Stomach smooth muscle (tissue), 2 donors: ENCODE measurements around the gene ZBTB8OS.
A peak's percentile ranks its signal among the peaks of the same experiment; 100 is the strongest.
"Not testable (repeated sequence)": the region's sequence is repeated elsewhere in the genome, so short reads cannot be mapped to it uniquely, and the experiment has no call there.

Experiments used
- H3K27ac ChIP-seq: one replicate; pipeline ENCODE4 v1.7.0; 2013; ENCODE audit warnings: mild to moderate bottlenecking, low read length, inconsistent platforms
- H3K27me3 ChIP-seq, 2 donors: one replicate each; pipeline ENCODE4 v1.7.0; 2013; ENCODE audit warnings: low read length in 2 of 2; ENCODE audit not compliant: insufficient read depth in 2 of 2, control insufficient read depth in 1 of 2
- H3K36me3 ChIP-seq, 2 donors: one replicate each; pipeline ENCODE4 v1.7.0; 2013; ENCODE audit warnings: low read length in 2 of 2; ENCODE audit not compliant: control insufficient read depth in 2 of 2, insufficient read depth in 2 of 2
- H3K4me1 ChIP-seq: one replicate; pipeline ENCODE4 v1.7.0; 2013; ENCODE audit warnings: low read length; ENCODE audit not compliant: control insufficient read depth, insufficient read depth
- H3K4me3 ChIP-seq, 2 donors: one replicate each; pipeline ENCODE4 v1.7.0; 2013; ENCODE audit warnings: low read length in 2 of 2
- H3K9ac ChIP-seq, 2 donors: one replicate each; pipeline ENCODE4 v1.7.0; 2013; ENCODE audit warnings: low read length in 2 of 2, mild to moderate bottlenecking in 1 of 2
- H3K9me3 ChIP-seq, 2 donors: one replicate each; pipeline ENCODE4 v1.7.0; 2013; ENCODE audit warnings: low read length in 2 of 2; ENCODE audit not compliant: control insufficient read depth in 2 of 2
- donor health status: healthy.
- donor health status: Pancreatic carcinoma.

ZBTB8OS gene

GRCh38 chr1:32650752-32651460, 556 bp upstream of the ZBTB8OS start, which contains the start of gene RBBP4:
RBBP4 (plus strand) TSS chr1:32651208; CDS start chr1:32651307, 99 bp downstream.
- Histone ChIP-seq H3K9ac (peak within 1 kb of the TSS; percentile 97 to 98), H3K9me3 (no peaks in the 10 kb centered on the region), H3K27me3 (no peaks in the 10 kb centered on the region), H3K4me1 (peaks cover 35% of the 10 kb centered on the region), H3K4me3 (peak within 1 kb of the TSS; percentile 94 to 98), H3K36me3 (peaks cover 6 to 8% of the 10 kb centered on the region in 2 donors), H3K27ac (peak within 1 kb of the TSS; percentile 100)

- Histone ChIP-seq H3K9me3 (no peaks in the 10 kb centered on the region), H3K4me1 (peaks cover 21% of the 10 kb centered on the region), H3K36me3 (no peaks in the 10 kb centered on the region), H3K27ac (no peak overlapping the region), H3K4me3 (no peak overlapping the region), H3K27me3 (no peaks in the 10 kb centered on the region), H3K9ac (no peak overlapping the region)
Measured at GRCh38 chr1:32647308-32648134, 2.8 kb downstream of the ZBTB8OS start.

DNA sequence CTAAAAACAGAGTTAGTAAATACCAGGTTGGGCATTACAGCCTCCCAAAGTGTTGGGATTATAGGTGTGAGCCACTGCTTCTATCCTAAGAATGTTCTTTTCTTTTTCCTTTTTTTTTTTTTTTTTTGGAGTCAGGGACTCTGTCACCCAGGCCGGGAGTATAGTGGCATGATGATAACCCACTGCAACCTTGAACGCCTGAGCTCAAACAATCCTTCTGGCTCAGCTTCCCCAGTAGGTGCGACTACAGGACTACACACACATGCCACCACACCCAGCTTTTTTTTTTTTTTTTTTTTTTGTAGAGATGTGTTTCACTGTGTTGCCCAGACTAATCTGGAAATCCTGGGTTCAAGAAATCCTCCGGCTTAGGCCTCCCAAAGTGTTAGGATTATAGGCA, 5.9 kb downstream of the ZBTB8OS start:
- Histone ChIP-seq H3K4me3 (no peak overlapping the region), H3K9me3 (no peaks in the 10 kb centered on the region), H3K27me3 (no peaks in the 10 kb centered on the region), H3K9ac (no peak overlapping the region), H3K36me3 (no peaks in the 10 kb centered on the region), H3K27ac (no peak overlapping the region), H3K4me1 (peaks cover 3% of the 10 kb centered on the region)

GRCh38 chr1:32642292-32642827, 8.0 kb downstream of the ZBTB8OS start:
- not testable (repeated sequence) for H3K36me3 ChIP-seq, H3K27ac ChIP-seq, H3K9ac ChIP-seq, H3K4me1 ChIP-seq, H3K27me3 ChIP-seq, H3K4me3 ChIP-seq, H3K9me3 ChIP-seq

DNA sequence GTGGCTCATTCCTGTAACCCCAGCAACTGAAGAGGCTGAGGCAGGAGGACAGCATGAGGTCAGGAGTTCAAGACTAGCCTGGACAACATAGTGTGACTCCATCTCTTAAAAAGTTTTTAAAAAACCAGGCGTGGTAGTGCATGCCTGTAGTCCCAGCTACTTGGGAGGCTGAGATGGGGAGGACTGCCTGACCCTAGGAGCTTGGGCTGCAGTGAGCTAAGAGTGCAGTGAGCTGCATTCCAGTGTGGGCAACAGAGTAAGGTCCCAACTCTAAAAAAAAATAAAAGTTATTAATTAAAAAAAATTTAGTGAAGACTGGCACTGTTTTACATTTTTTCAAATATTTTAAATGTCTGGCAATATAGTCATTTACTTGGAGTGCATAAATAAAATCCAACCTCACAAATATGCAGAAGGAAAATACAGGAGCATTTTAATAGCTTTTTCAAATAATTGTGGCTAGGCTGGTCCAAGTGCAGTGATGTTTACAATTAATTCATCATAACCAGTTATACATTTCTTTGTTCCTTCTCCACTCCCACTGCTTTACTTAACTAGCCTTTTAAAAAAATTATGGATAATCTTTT, 10.8 kb downstream of the ZBTB8OS start:
- no peaks in the 10 kb centered on the region for H3K27me3 ChIP-seq
- no peaks in the 10 kb centered on the region for H3K9me3 ChIP-seq
- peaks cover 0 to 2% of the 10 kb centered on the region in 2 donors for H3K36me3 ChIP-seq
- H3K27ac ChIP-seq = no peak overlapping the region
- no peak overlapping the region for H3K9ac ChIP-seq
- no peak overlapping the region for H3K4me3 ChIP-seq
- no peaks in the 10 kb centered on the region for H3K4me1 ChIP-seq

GRCh38 chr1:32636914-32637645, 13.3 kb downstream of the ZBTB8OS start:
- no peaks in the 10 kb centered on the region for H3K4me1 ChIP-seq
- H3K4me3 ChIP-seq = no peak overlapping the region
- H3K27me3 ChIP-seq = no peaks in the 10 kb centered on the region
- H3K9me3 ChIP-seq = no peaks in the 10 kb centered on the region
- peaks cover 6 to 8% of the 10 kb centered on the region in 2 donors for H3K36me3 ChIP-seq
- no peak overlapping the region for H3K9ac ChIP-seq
- H3K27ac ChIP-seq = no peak overlapping the region

- Histone ChIP-seq H3K4me1 (no peaks in the 10 kb centered on the region), H3K9me3 (no peaks in the 10 kb centered on the region), H3K36me3 (peaks cover 6 to 8% of the 10 kb centered on the region in 2 donors), H3K27me3 (no peaks in the 10 kb centered on the region), H3K27ac (no peak overlapping the region), H3K9ac (no peak overlapping the region), H3K4me3 (no peak overlapping the region)
Measured at GRCh38 chr1:32635508-32636277, 14.7 kb downstream of the ZBTB8OS start.

GRCh38 chr1:32632829-32633228, 17.5 kb downstream of the ZBTB8OS start:
- Histone ChIP-seq H3K27me3 (no peaks in the 10 kb centered on the region), H3K9ac (no peak overlapping the region), H3K4me1 (no peaks in the 10 kb centered on the region), H3K9me3 (no peaks in the 10 kb centered on the region), H3K27ac (no peak overlapping the region), H3K4me3 (no peak overlapping the region), H3K36me3 (peaks cover 6 to 7% of the 10 kb centered on the region in 2 donors)

- H3K27me3 ChIP-seq, H3K9ac ChIP-seq, H3K36me3 ChIP-seq, H3K4me3 ChIP-seq, H3K9me3 ChIP-seq, H3K27ac ChIP-seq, H3K4me1 ChIP-seq: not testable (repeated sequence)
Measured at GRCh38 chr1:32630173-32630572, 20.2 kb downstream of the ZBTB8OS start.
